SH-SY5Y (cell line): ENCODE data around the gene CYB561A3.

Source experiments
- GATA2 ChIP-seq: IDR thresholded peaks from 2 replicates; pipeline ENCODE4 v1.6.1; 2011; ENCODE audit warnings: mild to moderate bottlenecking, low read depth, low read length
- GATA3 ChIP-seq: IDR thresholded peaks from 2 replicates; pipeline ENCODE4 v1.6.1; 2011; ENCODE audit warnings: low read depth, mild to moderate bottlenecking, low read length, moderate library complexity

- TF ChIP-seq GATA2, result no peak
- no peak for TF ChIP-seq GATA3
Observed at GRCh38 chr11:61302550-61302949, 59.1 kb downstream of the CYB561A3 start.
